HS-27A (cell line): ENCODE measurements around the gene ENO1.

Experiments
- DNase-seq: peaks from one replicate; pipeline ENCODE4 v3.0.0-alpha.2; 2012; ENCODE audit warnings: low read depth, missing footprints

ENO1 gene

GRCh38 chr1:8870616-8871538, 7.6 kb downstream of the ENO1 start:
- no peak for DNase-seq

GRCh38 chr1:8870103-8870502, 8.4 kb downstream of the ENO1 start:
- no peak for DNase-seq

DNA sequence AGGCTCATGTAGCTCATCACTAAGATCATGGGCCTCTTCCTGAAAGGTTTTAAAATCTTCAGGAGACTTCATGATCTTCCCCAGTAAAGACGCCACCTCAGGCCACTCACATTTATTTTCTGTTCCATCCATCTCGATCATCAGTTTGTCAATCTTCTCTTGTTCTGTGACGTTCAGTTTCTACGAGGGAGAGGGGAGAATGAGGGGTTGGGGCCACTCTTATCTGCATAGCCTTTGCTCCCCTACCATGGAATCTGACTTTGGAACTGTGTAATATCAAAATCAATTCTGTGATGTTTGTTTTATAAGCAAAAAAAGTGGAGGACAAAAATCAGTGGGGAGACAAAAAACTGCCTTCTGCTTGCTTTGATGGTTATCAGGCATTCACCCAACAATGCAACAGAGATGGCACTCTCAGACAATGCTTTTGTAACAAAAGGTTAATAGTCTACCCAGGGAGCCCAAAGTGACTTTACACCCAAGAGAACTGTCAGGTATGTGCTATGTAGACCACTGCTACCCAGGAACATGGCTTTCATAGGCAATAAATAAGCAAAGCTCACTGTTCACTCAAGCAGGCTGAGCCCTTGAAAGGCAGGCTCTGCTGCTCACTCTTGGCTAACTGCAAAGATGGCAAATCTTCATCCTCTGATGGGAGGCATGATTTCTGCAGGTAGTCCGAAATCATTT, 10.5 kb downstream of the ENO1 start:
- no peak for DNase-seq

DNA sequence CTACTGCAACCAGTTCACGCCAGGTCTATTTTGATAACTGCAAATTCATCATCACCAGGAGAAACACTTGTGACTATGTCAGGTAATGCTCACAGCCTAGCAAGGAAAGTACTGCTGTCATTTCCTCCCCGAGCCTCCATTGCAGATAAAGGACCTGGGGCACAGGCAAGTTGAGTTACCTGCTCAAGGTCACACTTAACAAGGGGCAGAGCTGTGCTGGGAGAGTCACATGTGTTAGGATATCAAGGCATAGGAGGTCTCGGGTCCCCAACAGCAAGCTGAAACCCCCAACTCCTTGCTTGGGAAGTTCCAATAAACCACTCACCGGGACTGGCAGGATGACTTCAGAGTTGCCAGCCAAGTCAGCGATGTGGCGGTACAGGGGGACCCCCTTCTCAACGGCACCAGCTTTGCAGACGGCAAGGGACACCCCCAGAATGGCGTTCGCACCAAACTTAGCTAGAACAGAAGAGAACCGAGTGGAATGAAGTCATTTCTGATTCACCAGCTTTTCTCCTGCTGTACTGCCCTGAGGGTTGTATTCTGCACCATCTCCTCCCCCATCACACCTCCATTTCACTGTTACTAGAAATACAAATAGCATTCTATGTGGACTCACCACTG, 11.6 kb downstream of the ENO1 start:
- no peak for DNase-seq

DNA sequence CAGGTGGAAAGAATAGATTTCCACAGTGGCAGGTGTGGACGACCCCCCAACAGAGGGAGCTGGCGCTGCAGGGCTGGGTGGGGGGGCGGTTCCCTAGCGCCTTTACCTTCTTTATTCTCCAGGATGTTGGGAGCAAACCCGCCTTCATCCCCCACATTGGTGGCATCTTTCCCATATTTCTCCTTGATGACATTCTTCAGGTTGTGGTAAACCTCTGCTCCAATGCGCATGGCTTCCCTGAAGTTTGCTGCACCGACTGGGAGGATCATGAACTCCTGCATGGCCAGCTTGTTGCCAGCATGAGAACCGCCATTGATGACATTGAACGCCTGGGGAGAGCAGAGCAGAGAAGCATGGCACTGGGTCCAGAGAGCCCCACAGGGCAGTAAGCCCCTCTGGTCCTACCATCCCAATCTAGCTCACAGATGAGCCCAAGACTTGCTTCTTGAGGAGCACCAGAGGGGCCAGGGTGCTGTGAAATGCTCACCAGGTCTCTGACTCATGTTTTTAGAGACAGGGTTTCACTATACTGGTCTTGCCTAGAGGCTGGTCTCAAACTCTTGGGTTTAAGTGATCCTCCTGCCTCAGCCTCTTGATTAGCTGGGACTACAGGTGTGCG, 12.2 kb downstream of the ENO1 start:
- DNase-seq = no peak

GRCh38 chr1:8864713-8865344, 13.7 kb downstream of the ENO1 start:
- no peak for DNase-seq

- no peak for DNase-seq
These were observed 14.7 kb downstream of the ENO1 start for GRCh38 chr1:8863794-8864233.

- no peak for DNase-seq
These were observed 15.3 kb downstream of the ENO1 start for GRCh38 chr1:8863138-8863537.

DNA sequence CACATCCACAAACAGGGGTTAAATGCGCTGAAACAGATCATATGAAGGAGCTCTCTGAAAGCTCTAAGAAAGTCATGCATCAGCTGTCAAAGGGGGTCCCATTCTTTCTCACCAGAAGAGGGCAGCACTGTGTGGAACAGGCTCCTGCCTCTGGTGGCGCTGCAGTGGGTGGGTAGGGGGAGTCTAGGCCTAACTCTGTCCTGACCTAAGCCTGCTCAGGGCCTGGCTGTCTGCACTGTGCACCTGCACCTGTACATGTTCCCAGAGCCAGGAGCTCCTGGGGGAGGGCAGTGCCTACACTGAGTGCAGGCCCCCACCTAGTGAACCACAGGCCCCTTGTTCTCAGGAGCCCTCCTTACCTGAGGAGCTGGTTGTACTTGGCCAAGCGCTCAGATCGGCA, 16.0 kb downstream of the ENO1 start:
- no peak for DNase-seq

DNA sequence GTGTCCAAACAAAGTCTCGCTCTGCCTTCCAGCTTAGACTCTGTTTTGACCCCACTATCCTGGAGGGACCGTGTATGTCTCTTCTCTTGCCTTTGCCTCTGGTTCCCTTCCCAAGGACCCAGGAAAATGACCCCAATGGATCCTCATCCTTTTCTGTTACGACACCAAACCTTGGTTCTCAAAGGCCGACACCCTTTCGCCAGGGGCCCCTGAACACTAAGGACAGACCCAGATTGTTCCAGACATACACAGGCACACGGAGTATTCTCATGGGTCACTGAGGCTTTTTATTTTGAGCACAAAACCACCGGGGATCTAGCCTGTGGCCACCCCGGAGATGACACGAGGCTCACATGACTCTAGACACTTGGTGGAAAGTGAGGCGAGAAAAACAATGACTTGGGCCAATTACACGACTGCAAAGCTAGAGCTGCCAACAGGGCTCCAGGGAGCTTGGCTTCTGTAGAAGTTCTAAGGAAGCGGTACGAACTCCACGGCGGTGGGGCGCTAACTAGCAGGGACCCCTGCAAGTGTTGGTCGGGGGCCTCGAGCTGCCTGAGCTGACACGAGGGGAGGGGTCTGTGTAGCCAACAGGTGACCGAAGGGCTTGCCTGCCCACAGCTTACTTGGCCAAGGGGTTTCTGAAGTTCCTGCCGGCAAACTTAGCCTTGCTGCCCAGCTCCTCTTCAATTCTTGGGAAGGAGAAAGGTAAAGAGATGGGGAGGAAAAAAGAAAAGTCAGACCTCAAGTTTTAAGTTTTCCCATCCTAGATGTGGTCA, 17.6 kb downstream of the ENO1 start:
- DNase-seq = no peak

DNA sequence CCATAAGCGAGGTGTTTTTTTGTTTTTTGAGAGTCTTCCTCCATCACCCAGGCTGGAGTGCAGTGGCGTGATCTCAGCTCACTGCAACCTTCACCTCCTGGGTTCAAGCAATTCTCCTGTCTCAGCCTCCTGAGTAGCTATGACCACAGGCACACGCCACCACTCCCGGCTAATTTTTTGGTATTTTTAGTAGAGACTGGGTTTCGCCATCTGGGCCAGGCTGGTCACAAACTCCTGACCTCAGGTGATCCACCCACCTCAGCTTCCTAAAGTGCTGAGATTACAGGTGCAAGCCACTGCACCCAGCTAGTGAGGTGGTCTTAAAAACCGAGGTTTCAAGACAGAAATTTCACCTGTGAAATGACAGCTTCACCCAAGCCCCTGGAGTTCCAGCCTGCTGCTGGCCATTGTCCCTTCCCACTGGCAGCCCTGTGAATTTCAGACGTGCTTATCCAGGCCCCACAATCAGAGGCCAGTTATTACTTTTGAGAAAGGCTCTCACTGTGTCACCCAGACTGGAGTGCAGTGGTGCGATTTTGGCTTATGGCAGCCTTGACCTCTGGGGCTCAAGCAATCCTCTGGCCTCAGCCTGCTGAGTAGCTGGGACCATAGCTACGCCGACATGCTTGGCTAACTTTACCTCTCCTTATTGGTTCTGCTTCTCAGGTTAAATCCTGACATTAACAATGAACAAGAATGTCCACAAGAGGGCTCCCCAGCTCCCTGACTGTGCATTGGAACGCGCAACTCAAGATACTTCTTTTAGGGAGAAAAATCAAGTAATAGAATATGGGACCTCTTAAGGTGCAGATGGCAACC, 19.4 kb downstream of the ENO1 start:
- no peak for DNase-seq

GRCh38 chr1:8858112-8858668, 20.3 kb downstream of the ENO1 start:
- peak; percentile 86 for DNase-seq

GRCh38 chr1:8856689-8857412, 21.6 kb downstream of the ENO1 start:
- DNase-seq = no peak

GRCh38 chr1:8854240-8854639, 24.2 kb downstream of the ENO1 start:
- no peak for DNase-seq

DNA sequence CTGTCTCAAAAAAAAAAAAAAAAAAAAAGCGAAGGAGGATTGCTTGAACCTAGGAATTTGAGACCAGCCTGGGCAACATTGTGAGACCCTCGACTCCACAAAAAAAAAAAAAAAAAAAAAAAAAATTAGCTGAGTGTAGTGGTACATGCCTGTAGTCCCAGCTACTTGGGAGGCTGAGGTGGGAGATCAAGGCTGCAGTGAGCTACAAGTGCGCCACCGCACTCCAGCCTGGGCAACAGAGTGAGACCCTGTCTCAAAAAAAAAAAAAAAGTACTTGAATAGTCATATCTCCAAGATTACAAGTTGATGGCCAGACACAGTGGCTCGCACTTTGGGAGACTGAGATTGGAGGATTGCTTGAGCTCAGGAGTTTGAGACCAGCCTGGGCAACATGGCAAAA, 27.4 kb downstream of the ENO1 start:
- DNase-seq = no peak

DNA sequence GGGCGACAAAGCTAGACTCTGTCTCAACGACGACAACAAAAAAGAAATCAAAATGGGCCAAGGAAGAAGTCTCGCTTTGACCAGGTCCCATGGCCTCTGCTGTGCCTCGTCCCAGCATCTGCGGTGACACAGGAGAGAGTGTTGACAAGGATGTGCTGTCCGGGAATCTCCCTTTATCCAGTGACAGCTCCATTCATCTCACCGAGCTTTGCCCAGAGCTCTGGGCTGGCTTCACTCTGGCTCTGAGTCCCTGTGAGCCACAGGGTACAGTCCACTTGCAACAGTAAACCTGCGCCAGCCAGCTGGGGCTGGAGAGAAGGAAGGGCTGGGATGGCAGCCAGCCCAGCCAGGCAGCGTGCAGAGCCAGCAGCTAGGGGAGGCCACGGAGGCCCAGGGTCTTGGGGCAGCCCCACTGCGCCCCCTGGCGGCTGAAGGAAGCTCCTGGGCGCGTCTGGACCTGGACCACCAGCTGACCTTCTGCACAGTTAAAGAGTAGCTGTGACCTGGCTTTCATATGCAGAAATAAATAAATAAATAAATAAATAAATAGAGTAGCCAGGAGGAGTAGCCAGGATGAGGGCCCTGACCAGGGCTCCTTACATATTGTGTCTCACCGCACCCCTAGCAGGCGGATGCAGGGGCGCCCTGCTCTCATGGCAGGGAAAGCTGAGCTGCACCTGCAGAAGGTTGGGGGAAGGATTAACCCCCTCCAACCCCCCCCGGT, 29.7 kb downstream of the ENO1 start:
- peak; percentile 52 for DNase-seq

DNA sequence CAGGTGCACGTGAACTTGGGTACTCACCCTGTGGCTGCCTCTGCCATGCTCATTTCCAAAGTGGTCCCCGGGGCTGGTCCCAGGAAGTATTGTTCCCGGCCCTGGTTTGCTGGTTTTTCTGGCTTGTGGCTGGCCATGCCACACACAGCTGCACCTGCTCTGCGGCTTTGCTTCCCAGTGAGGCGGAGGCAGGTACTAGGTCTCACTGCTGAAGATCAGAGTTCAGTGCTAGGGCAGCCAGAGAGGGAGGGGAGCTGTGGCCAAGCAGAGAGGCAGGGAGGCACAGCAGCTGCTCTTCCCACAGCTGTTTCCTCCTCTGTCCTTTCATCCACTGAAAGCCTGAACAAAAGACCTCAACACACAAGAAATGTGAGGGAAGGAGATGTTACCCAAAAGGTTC, 30.5 kb downstream of the ENO1 start:
- DNase-seq = no peak

GRCh38 chr1:8846263-8846662, 32.2 kb downstream of the ENO1 start:
- DNase-seq = no peak
